ENCODE results near the gene INHBE. TPM values are rescaled to one million over a fixed set of nuclear protein-coding genes. Genes with fewer than 3 reads are reported as not detected.

Gene INHBE
- total RNA-seq, 1 donor from 2014 or later: not detected

GRCh38 chr12:57461276-57461916 is 6.3 kb downstream of the INHBE start:
- peak; percentile 90 for DNase-seq

GRCh38 chr12:57461917-57462250 is 6.8 kb downstream of the INHBE start:
- DNase-seq: no peak

GRCh38 chr12:57462251-57462911 is 7.3 kb downstream of the INHBE start:
- DNase-seq: peak; percentile 95

- DNase-seq: no peak
Observed at GRCh38 chr12:57462912-57463253, 7.8 kb downstream of the INHBE start.

GRCh38 chr12:57464569-57464968 is 9.5 kb downstream of the INHBE start:
- no peak for DNase-seq

GRCh38 chr12:57465030-57465746 is 10.1 kb downstream of the INHBE start:
- no peak for DNase-seq

GRCh38 chr12:57465747-57466505 is 10.8 kb downstream of the INHBE start:
- no peak for DNase-seq

GRCh38 chr12:57467212-57467874 is 12.2 kb downstream of the INHBE start:
- DNase-seq: no peak

GRCh38 chr12:57467915-57468314 is 12.8 kb downstream of the INHBE start:
- no peak for DNase-seq

GRCh38 chr12:57469296-57470164 is 14.4 kb downstream of the INHBE start:
- DNase-seq: no peak

GRCh38 chr12:57470286-57470969 is 15.3 kb downstream of the INHBE start:
- DNase-seq: no peak

GRCh38 chr12:57470970-57471656 is 16.0 kb downstream of the INHBE start:
- DNase-seq: no peak

GRCh38 chr12:57471661-57472060 is 16.6 kb downstream of the INHBE start:
- DNase-seq: no peak

- no peak for DNase-seq
Observed at GRCh38 chr12:57472391-57472790, 17.3 kb downstream of the INHBE start.

GRCh38 chr12:57473392-57473791 is 18.3 kb downstream of the INHBE start:
- no peak for DNase-seq

- DNase-seq: no peak
Observed at GRCh38 chr12:57473886-57474285, 18.8 kb downstream of the INHBE start.

- DNase-seq: no peak
Observed at GRCh38 chr12:57474430-57474829, 19.3 kb downstream of the INHBE start.

- no peak for DNase-seq
Observed at GRCh38 chr12:57474862-57475261, 19.8 kb downstream of the INHBE start.

- DNase-seq: no peak
Observed at GRCh38 chr12:57475271-57476161, 20.4 kb downstream of the INHBE start.
